GM18858 (cell line): ENCODE results near the gene TESK2.
"Not testable (repeated sequence)": the region's sequence is repeated elsewhere in the genome, so short reads cannot be mapped to it uniquely, and the experiment has no call there.

Source experiments
- ATAC-seq: cut with Tn5 transposase; IDR thresholded peaks from one replicate; pipeline ENCODE4 v1.9.1; 2021; ENCODE audit not compliant: unreplicated experiment

TESK2 gene

DNA sequence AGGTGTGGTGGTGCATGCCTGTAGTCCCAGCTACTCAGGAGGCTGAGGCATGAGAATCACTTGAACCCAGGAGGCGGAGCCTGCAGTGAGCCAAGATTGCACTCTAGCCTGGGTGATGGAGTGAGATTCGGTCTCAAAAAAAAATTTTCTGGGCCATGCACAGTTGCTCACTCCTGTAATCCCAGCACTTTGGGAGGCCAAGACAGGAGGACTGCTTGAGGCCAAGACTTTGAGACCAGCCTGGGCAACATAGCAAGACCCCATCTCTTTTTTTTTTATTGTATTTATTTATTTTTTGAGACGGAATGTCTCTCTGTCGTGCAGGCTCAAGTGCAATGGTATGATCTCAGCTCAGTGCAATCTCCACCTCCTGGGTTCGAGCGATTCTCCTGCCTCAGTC lies 16.8 kb downstream of the TESK2 start:
- ATAC-seq: not testable (repeated sequence)

- no peak for ATAC-seq
Measured at GRCh38 chr1:45473302-45473701, 17.7 kb downstream of the TESK2 start.

DNA sequence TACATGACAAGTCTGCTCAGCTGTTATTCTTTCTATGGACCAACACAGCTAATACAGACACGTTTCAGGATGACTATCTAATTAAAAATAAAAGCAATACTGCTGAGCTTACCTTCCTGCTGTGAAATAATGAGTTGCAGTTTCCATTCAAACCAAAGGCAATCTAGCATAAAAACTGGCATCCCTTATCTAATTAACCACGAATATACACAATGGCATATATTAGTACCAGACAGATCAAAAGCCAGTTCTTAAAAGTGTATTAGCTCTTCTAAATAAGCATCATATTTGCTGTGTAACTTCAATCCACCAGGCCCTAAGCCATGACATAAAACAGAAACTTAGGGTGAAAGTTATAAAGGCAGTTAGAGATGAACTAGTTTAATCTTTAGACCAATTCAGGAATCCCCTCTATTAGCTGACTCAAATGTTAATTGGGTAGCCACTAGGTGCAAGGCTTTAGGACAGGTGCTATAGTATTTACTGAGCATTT lies 20.6 kb downstream of the TESK2 start:
- ATAC-seq: no peak

DNA sequence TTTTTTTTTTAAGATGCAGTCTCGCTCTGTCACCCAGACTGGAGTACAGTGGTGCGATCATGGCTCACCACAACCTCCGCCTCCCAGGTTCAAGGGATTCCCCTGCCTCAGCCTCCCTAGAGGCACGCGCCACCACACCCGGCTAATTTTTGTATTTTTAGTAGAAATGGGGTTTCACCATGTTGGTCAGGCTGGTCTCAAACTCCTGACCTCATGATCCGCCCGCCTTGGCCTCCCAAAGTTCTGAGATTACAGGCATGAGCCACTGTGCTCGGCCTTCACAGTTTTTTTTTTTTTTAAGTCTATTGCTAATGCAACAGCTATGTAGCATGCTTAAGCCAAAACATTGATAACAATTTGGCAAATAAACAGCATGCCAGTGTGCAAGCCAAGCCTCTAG lies 23.6 kb downstream of the TESK2 start:
- ATAC-seq: not testable (repeated sequence)

- ATAC-seq: no peak
Measured at GRCh38 chr1:45465277-45465676, 25.7 kb downstream of the TESK2 start.

- no peak for ATAC-seq
Measured at GRCh38 chr1:45458894-45459293, 32.1 kb downstream of the TESK2 start.

GRCh38 chr1:45456531-45456930 lies 34.4 kb downstream of the TESK2 start:
- ATAC-seq: no peak

DNA sequence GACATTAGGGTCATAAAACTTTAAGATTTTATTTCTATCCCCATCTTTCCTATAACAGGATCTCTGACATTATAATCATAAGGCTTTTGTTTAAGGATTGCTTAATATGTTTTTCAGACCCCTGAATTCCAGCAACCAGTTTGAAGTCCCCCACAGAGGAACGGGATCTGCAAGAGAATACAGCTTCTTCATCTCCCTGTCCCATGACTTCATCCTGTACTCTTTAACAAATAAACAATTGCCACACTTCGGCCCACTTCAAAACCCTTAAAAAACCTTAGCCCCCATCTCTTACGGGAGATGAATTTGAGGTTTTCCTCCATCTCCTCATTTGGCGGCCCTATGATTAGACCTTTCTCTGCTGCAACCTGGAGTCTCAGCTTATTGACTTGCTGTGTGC lies 35.8 kb downstream of the TESK2 start:
- ATAC-seq: no peak

- no peak for ATAC-seq
Measured at GRCh38 chr1:45454464-45454863, 36.5 kb downstream of the TESK2 start.

GRCh38 chr1:45452503-45452902 lies 38.5 kb downstream of the TESK2 start:
- ATAC-seq: no peak

- ATAC-seq: no peak
Measured at GRCh38 chr1:45448357-45448756, 42.6 kb downstream of the TESK2 start.

DNA sequence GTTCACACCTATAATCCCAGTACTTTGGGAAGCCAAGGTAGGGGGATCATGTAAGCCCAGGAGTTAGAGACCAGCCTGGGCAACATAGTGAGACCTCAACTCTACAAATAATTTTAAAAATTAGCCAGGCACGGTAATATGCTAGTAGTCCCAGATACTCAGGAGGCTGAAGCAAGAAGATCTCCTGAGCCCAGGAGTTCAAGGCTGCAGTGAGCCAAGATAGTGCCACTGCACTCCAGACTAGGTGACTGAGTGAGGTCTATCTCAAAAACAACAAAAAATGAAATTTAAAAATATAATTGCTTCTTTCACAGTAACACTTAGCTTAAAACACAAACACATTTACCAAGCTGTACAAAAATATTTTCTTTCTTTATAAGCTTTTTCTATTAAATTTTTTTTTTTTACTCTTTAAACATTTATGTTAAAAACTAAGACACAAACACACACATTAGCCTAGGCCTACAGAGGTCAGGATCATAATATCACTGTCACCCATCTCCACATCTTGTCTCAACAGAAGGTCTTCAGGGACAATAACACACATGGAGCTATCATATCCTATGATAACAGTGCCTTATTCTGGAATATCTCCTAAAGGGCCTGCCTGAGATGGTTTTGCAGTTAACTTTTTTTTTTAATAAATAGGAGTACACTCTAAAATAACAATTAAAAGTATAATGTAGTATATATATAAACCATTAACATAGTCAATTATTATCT lies 43.9 kb downstream of the TESK2 start:
- no peak for ATAC-seq

GRCh38 chr1:45446530-45446929 lies 44.4 kb downstream of the TESK2 start:
- ATAC-seq: no peak

- no peak for ATAC-seq
Measured at GRCh38 chr1:45444609-45445131, 46.3 kb downstream of the TESK2 start.

- ATAC-seq: no peak
Measured at GRCh38 chr1:45443580-45444446, 47.1 kb downstream of the TESK2 start.

DNA sequence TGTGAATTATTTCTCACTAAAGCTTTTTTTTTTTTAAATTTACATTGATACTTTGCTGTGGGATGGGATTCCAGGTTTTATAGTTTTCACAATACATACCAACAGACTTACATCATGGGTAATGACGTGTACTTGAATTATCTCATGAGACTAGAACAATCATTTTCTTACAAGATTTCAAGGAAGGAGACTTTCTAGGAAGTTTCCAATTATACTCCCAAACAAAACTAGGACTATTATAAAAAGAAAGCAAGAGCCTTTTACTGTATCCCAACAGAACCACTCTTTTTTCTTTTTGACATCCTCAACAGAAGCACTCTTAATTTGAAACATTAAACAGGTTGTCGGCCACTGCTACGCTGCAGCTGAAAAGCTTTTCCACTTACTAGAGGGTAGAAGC lies 48.7 kb downstream of the TESK2 start:
- ATAC-seq: no peak

GRCh38 chr1:45437323-45437722 lies 53.6 kb downstream of the TESK2 start:
- ATAC-seq: no peak

- ATAC-seq: no peak
Measured at GRCh38 chr1:45430490-45430889, 60.5 kb downstream of the TESK2 start.

- ATAC-seq: no peak
Measured at GRCh38 chr1:45429561-45430159, 61.3 kb downstream of the TESK2 start.

DNA sequence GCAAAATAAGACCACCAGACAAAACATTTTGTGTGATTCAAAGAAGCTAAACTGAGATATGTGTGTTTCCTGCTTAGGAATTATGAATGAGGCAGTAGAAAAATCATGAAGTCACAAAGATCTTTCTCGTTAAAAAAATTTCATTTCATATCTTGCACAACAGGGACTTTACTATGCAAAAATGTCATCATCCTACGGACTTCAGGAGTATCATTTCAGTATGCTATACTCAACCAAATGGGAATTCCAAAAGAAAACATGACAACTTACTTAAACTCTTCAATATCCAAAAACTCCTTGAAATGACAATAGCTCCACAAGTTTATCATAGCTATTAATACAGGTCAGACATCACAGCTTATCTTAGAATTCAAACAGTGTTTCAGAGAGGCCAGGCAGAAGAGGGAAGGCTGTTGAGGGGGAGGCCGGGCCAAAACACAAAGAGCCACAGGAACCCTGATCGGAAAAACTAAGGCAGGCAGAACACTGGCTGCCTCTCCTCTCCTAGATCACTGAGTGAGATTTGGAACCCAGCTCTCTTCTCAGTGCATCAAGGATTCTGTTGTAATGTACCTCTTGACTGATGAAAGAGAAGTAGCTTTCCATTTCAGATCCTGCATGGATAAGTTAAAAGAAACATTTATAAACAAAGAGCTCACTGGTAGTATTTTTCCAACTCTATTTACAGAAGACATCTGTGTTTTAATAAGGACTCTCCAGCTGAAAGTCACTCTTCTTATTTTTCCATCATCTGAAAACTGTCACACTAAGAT lies 66.9 kb downstream of the TESK2 start:
- no peak for ATAC-seq

GRCh38 chr1:45421935-45422334 lies 69.0 kb downstream of the TESK2 start:
- no peak for ATAC-seq
